K562 (cell line): Measurements from ENCODE around the gene SCN7A. TPM values are rescaled to one million over a fixed set of nuclear protein-coding genes. Genes with fewer than 3 reads are reported as not detected.

ENCODE experiments used
- ATAC-seq: fragments of 200-7000 bp; cut with Tn5 transposase; 3 replicates; pipeline ENCODE4 v1.9.1; 2020; ENCODE audit warnings: moderate library complexity
- BruUV-seq: library from RNA; stranded (reverse); fragments of 400-500 nt; replicated peaks from 2 replicates; lab custom pipeline; 2021; lab: Mats Ljungman, UMichigan
- CTCF ChIA-PET: fragments of 300-600 bp; formaldehyde crosslinking; extraction: SDS; loops from one replicate; lab custom pipeline; 2021; ENCODE audit warnings: low intra/inter-chr PET ratio; lab: Yijun Ruan, JAX
- POLR2A ChIA-PET: fragments of 300-600, 350-650 bp; sonication (Branson Sonifier 250); formaldehyde crosslinking; extraction: SDS; loops from one replicate; lab custom pipeline; 2021; ENCODE audit warnings: antibody characterized with exemption, inconsistent platforms; lab: Yijun Ruan, JAX
- DNase-seq, 4 experiments: peaks; one replicate each; pipeline versions ENCODE4 v3.0.0 to v3.0.0-alpha.2; 2011 to 2018; ENCODE audit warnings: low spot score in 3 of 4, mixed read lengths in 3 of 4; ENCODE audit errors: extremely low read depth in 1 of 4
- FAIRE-seq: peaks from 2 replicates; lab custom pipeline; 2011; peaks lifted over from hg19 to GRCh38; lab: Jason Lieb, UNC
- H2AFZ ChIP-seq: 2 replicates; pipeline ENCODE4 v1.6.0; 2011; ENCODE audit warnings: low read depth, low read length, control low read depth, inconsistent platforms
- H3K27ac ChIP-seq: fragments of 200-600 bp; 3 replicates; pipeline ENCODE4 v1.8.0; 2011; ENCODE audit warnings: low read depth, mild to moderate bottlenecking, control low read depth, inconsistent platforms, low read length, moderate library complexity, mixed read lengths; ENCODE audit errors: extremely low read depth
- H3K27me3 ChIP-seq, 2 experiments: fragments of 300-600 bp in 1 of 2; 2 replicates in 1 of 2; 3 replicates in 1 of 2; pipeline versions ENCODE4 v1.6.0 to v1.8.0; 2011; ENCODE audit warnings: inconsistent platforms in 2 of 2, low read length in 2 of 2, mild to moderate bottlenecking in 1 of 2, mixed read lengths in 1 of 2, moderate library complexity in 1 of 2; ENCODE audit not compliant: control insufficient read depth in 2 of 2, insufficient read depth in 2 of 2
- H3K36me3 ChIP-seq: fragments of 300-600 bp; 3 replicates; pipeline ENCODE4 v1.8.0; 2011; ENCODE audit warnings: mild to moderate bottlenecking, low read length, inconsistent platforms; ENCODE audit not compliant: control insufficient read depth, insufficient read depth
- H3K4me1 ChIP-seq, 2 experiments: fragments of 200-600 bp in 1 of 2; replicated peaks in 1 of 2; 2 replicates in 1 of 2; 3 replicates in 1 of 2; pipeline versions ENCODE4 v1.5.1 to v1.8.0; 2011; ENCODE audit warnings: inconsistent platforms in 2 of 2, low read length in 2 of 2, mild to moderate bottlenecking in 1 of 2, mixed read lengths in 1 of 2, moderate library complexity in 1 of 2; ENCODE audit not compliant: control insufficient read depth in 2 of 2, insufficient read depth in 2 of 2
- H3K4me2 ChIP-seq: 2 replicates; pipeline ENCODE4 v1.6.1; 2011; ENCODE audit warnings: low read length, control low read depth, inconsistent platforms, mixed read lengths; ENCODE audit not compliant: insufficient read depth
- H3K4me3 ChIP-seq: fragments of 200-600 bp; sonication (generic), shearing (Covaris generic); 2 replicates; pipeline ENCODE4 v1.5.1; 2016; ENCODE audit warnings: control low read depth, inconsistent platforms
- H3K79me2 ChIP-seq: fragments of 200-600 bp; 3 replicates; pipeline ENCODE4 v1.8.0; 2011; ENCODE audit warnings: low read length, inconsistent platforms; ENCODE audit not compliant: control insufficient read depth, insufficient read depth
- H3K9ac ChIP-seq, 2 experiments: 2 replicates each; pipeline versions ENCODE4 v1.6.0 to v1.6.1; 2011; ENCODE audit warnings: low read depth in 2 of 2, low read length in 2 of 2, control low read depth in 1 of 2, inconsistent platforms in 1 of 2, mild to moderate bottlenecking in 1 of 2, mixed read lengths in 1 of 2; ENCODE audit not compliant: insufficient read depth in 1 of 2
- H3K9me1 ChIP-seq: one replicate; pipeline ENCODE4 v1.6.0; 2011; ENCODE audit warnings: inconsistent platforms, mild to moderate bottlenecking, low read length, moderate library complexity; ENCODE audit not compliant: control insufficient read depth, insufficient read depth
- H3K9me3 ChIP-seq: replicated peaks from 2 replicates; pipeline ENCODE4 v1.5.1; 2011; ENCODE audit warnings: low read depth, low read length, inconsistent platforms; ENCODE audit not compliant: control insufficient read depth, insufficient read depth
- H4K20me1 ChIP-seq: replicated peaks from 2 replicates; pipeline ENCODE4 v1.6.1; 2011; ENCODE audit warnings: low read length, inconsistent platforms, mixed read lengths; ENCODE audit not compliant: control insufficient read depth, insufficient read depth
- CCAR2 ChIP-seq: fragments of 200-400 bp; formaldehyde crosslinking; IDR thresholded peaks from 2 replicates; pipeline ENCODE4 v1.6.1; 2017; ENCODE audit warnings: mild to moderate bottlenecking, low read depth, low read length
- CEBPG ChIP-seq, 3 experiments: fragments of 200-800 bp in 1 of 3; sonication (Bioruptor generic) in 1 of 3; sonication (generic) in 1 of 3; formaldehyde crosslinking in 1 of 3; IDR thresholded peaks in 2 of 3; conservative IDR thresholded peaks in 1 of 3; 2 replicates each; pipeline versions ENCODE4 v1.6.1 to v1.8.0; 2016 to 2022; ENCODE audit warnings: missing compliant biosample characterization in 2 of 3, missing genetic modification characterization in 2 of 3, mild to moderate bottlenecking in 1 of 3, missing genetic modification reagents in 1 of 3
- CHD4 ChIP-seq: fragments of 200-600 bp; sonication (generic); IDR thresholded peaks from 3 replicates; pipeline ENCODE4 v1.6.1; 2012; ENCODE audit warnings: low read depth, mild to moderate bottlenecking, mixed read lengths, low read length, inconsistent platforms; ENCODE audit not compliant: insufficient read depth, insufficient replicate concordance, poor library complexity, severe bottlenecking
- FOXK2 ChIP-seq, 2 experiments: fragments of 450-650 bp; IDR thresholded peaks in 1 of 2; conservative IDR thresholded peaks in 1 of 2; 2 replicates each; pipeline ENCODE4 v1.6.1; 2016; ENCODE audit warnings: low read depth in 2 of 2, mild to moderate bottlenecking in 1 of 2
- HDAC2 ChIP-seq: fragments of 450-650 bp; IDR thresholded peaks from 2 replicates; pipeline ENCODE4 v1.6.1; 2016; ENCODE audit warnings: mild to moderate bottlenecking
- MEIS2 ChIP-seq: fragments of 450-650 bp; IDR thresholded peaks from 2 replicates; pipeline ENCODE4 v1.6.1; 2014; ENCODE audit warnings: mild to moderate bottlenecking; ENCODE audit not compliant: partially characterized antibody
- RBM25 ChIP-seq: fragments of 200-400 bp; formaldehyde crosslinking; IDR thresholded peaks from 2 replicates; pipeline ENCODE4 v1.6.1; 2018; ENCODE audit warnings: low read length, low read depth, moderate library complexity; ENCODE audit not compliant: severe bottlenecking
- SMAD2 ChIP-seq: fragments of 150-350 bp; IDR thresholded peaks from 2 replicates; pipeline ENCODE4 v1.6.1; 2014; ENCODE audit warnings: low read depth, mild to moderate bottlenecking, low read length
- ZNF282 ChIP-seq: sonication (generic); formaldehyde crosslinking; IDR thresholded peaks from 2 replicates; pipeline ENCODE4 v1.8.1; 2023; ENCODE audit warnings: missing genetic modification reagents
- ZNF384 ChIP-seq: IDR thresholded peaks from 2 replicates; pipeline ENCODE4 v1.6.1; 2012; ENCODE audit warnings: low read depth, low read length, improper control_type of control experiment
- ZNF766 ChIP-seq: fragments of 200-800 bp; sonication (Bioruptor generic); conservative IDR thresholded peaks from 2 replicates; pipeline ENCODE4 v1.6.1; 2016; ENCODE audit warnings: missing genetic modification characterization, missing compliant biosample characterization
- WGBS: fragments of 100-300 bp; shearing (Covaris generic); methylation state at CpG from one replicate; pipeline ENCODE4 v1.1.6; 2016; ENCODE audit warnings: low coverage, mixed read lengths; ENCODE audit not compliant: insufficient coverage; ENCODE audit errors: missing lambda C conversion rate; 5-methylcytosine and 5-hydroxymethylcytosine counted together
- in situ Hi-C: fragments of 300-500 bp; cut with MboI; formaldehyde crosslinking; loops from 4 replicates; pipeline ENCODE4 v1.15.0; 2018; ENCODE audit warnings: inconsistent platforms, mixed read lengths
- intact Hi-C: fragments of 100-400 bp; cut with micrococcal nuclease; formaldehyde crosslinking; loops from 2 replicates; pipeline ENCODE4 v1.14.2; 2022
- polyA plus RNA-seq, 8 experiments: library from polyadenylated mRNA; depleted of rRNA in 4 of 8; stranded (reverse) in 5 of 8; unstranded in 3 of 8; fragments of >200 nt; fragmentation: Nextera tagmentation in 2 of 8; fragmentation: Illumina TruSeq in 1 of 8; extraction: Ambion mirVana in 2 of 8; extraction: Trizol in 1 of 8; gene quantifications; 2 replicates each; pipeline versions ENCODE4 v1.2.1 to v1.2.3, GENCODE V29; 2011 to 2014; ENCODE audit warnings: inconsistent platforms in 1 of 8, missing spikeins in 1 of 8
- total RNA-seq, 7 experiments: library from RNA; depleted of rRNA in 6 of 7; stranded (reverse); fragments of >200 nt in 6 of 7; fragmentation: Illumina TruSeq in 2 of 7; extraction: Trizol in 2 of 7; gene quantifications; 2 replicates each; pipeline versions ENCODE4 v1.2.1 to v1.2.3, GENCODE V29; 2011 to 2021; ENCODE audit warnings: low replicate concordance in 1 of 7
- TF ChIP-seq, protein P1 (sequence below): fragments of 250-450 bp; sonication (Bioruptor Pico); IDR thresholded peaks from 2 replicates; pipeline ENCODE4 v1.4.0; 2020; ENCODE audit warnings: mild to moderate bottlenecking, moderate library complexity, borderline replicate concordance

SCN7A gene
- total and polyA plus RNA-seq, 9 of the 15 experiments (the other 6 are each of a cell fraction or from before 2014, with no cell fraction given), result under 0.01 to 0.05 (median 0.03) TPM; not detected in 3

DNA sequence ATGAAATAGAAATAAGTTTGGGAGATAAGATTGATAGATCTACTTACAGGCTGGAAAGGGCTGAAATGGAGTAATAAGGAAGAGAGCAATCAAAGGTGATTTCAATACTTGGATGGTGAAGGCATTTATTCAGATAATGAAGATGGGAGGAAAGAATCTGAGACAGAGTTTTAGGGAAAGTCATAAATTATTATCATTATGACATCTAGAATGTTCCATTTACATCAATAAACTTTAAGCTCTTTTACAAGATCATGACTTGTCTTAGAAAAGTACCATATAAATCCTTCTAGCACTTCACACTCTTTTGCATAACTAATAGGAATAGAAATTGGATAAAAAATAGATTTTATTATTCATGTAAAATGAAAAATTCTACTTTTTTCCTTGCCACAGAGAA lies 120.5 kb downstream of the SCN7A start:
- no peak overlapping the region for H3K27ac ChIP-seq
- H3K79me2 ChIP-seq, result peaks cover 48% of the 10 kb centered on the region
- no peak overlapping the region for H3K4me2 ChIP-seq
- FAIRE-seq (no peak), DNase-seq (no peak), ATAC-seq (no peak)
- no peaks in the 10 kb centered on the region for H3K9me1 ChIP-seq
- H4K20me1 ChIP-seq, result no peaks in the 10 kb centered on the region
- no peak overlapping the region for H2AFZ ChIP-seq
- intact Hi-C loops, result loop anchor here (10.0 kb wide), 1 partner anchor 1571 kb away; no protein-coding TSS in a partner anchor
- H3K9me3 ChIP-seq, result no peaks in the 10 kb centered on the region
- in situ Hi-C loops, result no loop called here
- no TSS peak for BruUV-seq
- H3K4me1 ChIP-seq, result peaks cover 4 to 19% of the 10 kb centered on the region in 2 experiments; a peak in 4 of 5 replicates
- CTCF ChIA-PET, result no interaction called here
- no peaks in the 10 kb centered on the region for H3K27me3 ChIP-seq
- no peak for TF ChIP-seq HDAC2
- no peak for TF ChIP-seq ZNF282 (CRISPR knock-in tag)
- TF ChIP-seq RBM25, result no peak
- TF ChIP-seq CHD4, result no peak
- TF ChIP-seq MEIS2, result peak; percentile 39
- no peak for TF ChIP-seq SMAD2
- H3K9ac ChIP-seq, result no peak overlapping the region
- POLR2A ChIA-PET, result no interaction called here
- H3K36me3 ChIP-seq, result no peaks in the 10 kb centered on the region
- no peak overlapping the region for H3K4me3 ChIP-seq

DNA sequence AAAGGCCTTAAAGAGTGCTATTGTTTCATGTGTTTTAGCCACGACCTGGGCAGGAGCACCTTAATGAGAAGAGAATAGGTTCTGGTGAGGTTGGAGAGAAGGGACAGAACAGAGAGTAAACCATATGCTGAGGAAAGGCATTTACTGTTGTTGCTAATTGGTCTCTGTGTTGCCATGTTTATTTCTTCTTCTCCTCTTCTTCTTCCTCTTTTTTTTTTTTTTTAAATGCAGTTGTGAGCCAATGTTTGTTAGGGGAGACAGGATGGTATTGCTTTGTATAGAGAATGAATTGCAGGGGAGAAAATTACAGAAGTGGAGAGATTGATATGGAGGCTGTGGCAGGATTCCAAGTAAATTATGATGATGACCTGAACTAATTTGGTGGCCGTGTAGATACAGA lies 120.9 kb downstream of the SCN7A start:
- BruUV-seq, result no TSS peak
- H3K9ac ChIP-seq, result no peak overlapping the region
- no peaks in the 10 kb centered on the region for H3K36me3 ChIP-seq
- peak overlapping the region; percentile 4; the same call in 1 of the 2 replicates for H2AFZ ChIP-seq
- H3K27me3 ChIP-seq, result no peaks in the 10 kb centered on the region
- intact Hi-C loops, result loop anchor here (10.0 kb wide), 1 partner anchor 1572 kb away; no protein-coding TSS in a partner anchor
- DNase-seq (no peak), FAIRE-seq (no peak), ATAC-seq (no peak)
- no peak overlapping the region for H3K4me3 ChIP-seq
- no peaks in the 10 kb centered on the region for H4K20me1 ChIP-seq
- no peaks in the 10 kb centered on the region for H3K9me1 ChIP-seq
- H3K9me3 ChIP-seq, result no peaks in the 10 kb centered on the region
- H3K4me1 ChIP-seq, result peaks cover 4 to 17% of the 10 kb centered on the region in 2 experiments; a peak in 4 of 5 replicates
- 9% methylated on average over 2 of the region's 2 CpGs for WGBS
- ChIA-PET POLR2A (no interaction called here), CTCF (no interaction called here)
- in situ Hi-C loops, result no loop called here
- H3K27ac ChIP-seq, result no peak overlapping the region
- 0 out of 2 replicates have a peak, but pooled peaks have one; percentile 14 for TF ChIP-seq ZNF766 (CRISPR knock-in tag)
- TF ChIP-seq, protein P1, sequence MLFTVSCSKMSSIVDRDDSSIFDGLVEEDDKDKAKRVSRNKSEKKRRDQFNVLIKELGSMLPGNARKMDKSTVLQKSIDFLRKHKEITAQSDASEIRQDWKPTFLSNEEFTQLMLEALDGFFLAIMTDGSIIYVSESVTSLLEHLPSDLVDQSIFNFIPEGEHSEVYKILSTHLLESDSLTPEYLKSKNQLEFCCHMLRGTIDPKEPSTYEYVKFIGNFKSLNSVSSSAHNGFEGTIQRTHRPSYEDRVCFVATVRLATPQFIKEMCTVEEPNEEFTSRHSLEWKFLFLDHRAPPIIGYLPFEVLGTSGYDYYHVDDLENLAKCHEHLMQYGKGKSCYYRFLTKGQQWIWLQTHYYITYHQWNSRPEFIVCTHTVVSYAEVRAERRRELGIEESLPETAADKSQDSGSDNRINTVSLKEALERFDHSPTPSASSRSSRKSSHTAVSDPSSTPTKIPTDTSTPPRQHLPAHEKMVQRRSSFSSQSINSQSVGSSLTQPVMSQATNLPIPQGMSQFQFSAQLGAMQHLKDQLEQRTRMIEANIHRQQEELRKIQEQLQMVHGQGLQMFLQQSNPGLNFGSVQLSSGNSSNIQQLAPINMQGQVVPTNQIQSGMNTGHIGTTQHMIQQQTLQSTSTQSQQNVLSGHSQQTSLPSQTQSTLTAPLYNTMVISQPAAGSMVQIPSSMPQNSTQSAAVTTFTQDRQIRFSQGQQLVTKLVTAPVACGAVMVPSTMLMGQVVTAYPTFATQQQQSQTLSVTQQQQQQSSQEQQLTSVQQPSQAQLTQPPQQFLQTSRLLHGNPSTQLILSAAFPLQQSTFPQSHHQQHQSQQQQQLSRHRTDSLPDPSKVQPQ (CRISPR knock-in tag), result no peak
- no peak for TF ChIP-seq CCAR2
- TF ChIP-seq ZNF384, result peak; percentile 15; the same call in 1 of the 2 replicates
- no peak for TF ChIP-seq CEBPG (CRISPR knock-in tag; IDR thresholded peaks at IDR 0.05)
- 0 out of 4 replicates have a peak, but pooled peaks of 1 of the 2 experiments have one; percentile 7 for TF ChIP-seq CEBPG (tag; conservative IDR thresholded peaks at IDR 0.05 in 1 of 2, IDR thresholded peaks at IDR 0.05 in 1 of 2)
- TF ChIP-seq FOXK2 (conservative IDR thresholded peaks at IDR 0.05 in 1 of 2, IDR thresholded peaks at IDR 0.05 in 1 of 2; ENCODE audit: low read depth in 2 of 2), result peak in 1 of 2 experiments; percentile 21; a peak in 1 of 4 replicates
- no peak overlapping the region for H3K4me2 ChIP-seq
- H3K79me2 ChIP-seq, result peaks cover 49% of the 10 kb centered on the region
